ENCODE results near the gene ETV3L.

- TF ChIP-seq POLR2A (IDR thresholded peaks at IDR 0.05), result no peak
- no peak for TF ChIP-seq CTCF (IDR thresholded peaks at IDR 0.05)
Measured at GRCh38 chr1:157091668-157092273, 7.8 kb downstream of the ETV3L start.

All from testis (tissue), 2 donors.